Daoy (cell line): ENCODE data around the gene SRRM3. TPM values are rescaled to one million over a fixed set of nuclear protein-coding genes. Genes with fewer than 3 reads are reported as not detected.
"Not testable (repeated sequence)": the region's sequence is repeated elsewhere in the genome, so short reads cannot be mapped to it uniquely, and the experiment has no call there.

Source experiments
- DNase-seq: peaks from one replicate; pipeline ENCODE4 v3.0.0-alpha.2; 2015; ENCODE audit warnings: low read depth
- total RNA-seq: library from RNA; depleted of rRNA; stranded (reverse); fragments of >200 nt; shearing (Covaris generic); gene quantifications from 2 replicates; pipeline ENCODE4 v1.2.3, GENCODE V29; 2014

SRRM3 gene
- total RNA-seq, 1 experiment from 2014 or later = 0.29 TPM

DNA sequence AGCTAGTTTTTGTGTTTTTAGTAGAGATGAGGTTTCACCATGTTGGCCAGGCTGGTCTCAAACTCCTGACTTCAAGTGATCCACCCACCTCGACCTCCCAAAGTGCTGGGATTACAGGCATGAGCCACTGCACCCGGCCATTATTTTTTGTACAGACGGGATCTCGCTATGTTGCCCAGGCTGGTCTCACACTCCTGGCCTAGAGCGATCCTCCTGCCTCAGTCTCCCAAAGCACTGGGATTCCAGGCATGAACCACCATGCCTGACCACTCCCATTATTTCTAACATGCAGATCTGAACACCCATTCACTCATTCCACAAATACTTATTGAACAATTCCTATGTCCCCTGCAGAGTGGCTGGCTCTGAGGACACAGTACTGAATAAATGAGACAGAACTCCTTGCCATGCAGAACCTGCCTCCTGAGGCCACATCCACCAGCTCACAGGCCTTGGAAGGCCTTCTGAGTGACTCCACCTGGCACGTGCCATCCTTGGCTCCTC, 89.2 kb downstream of the SRRM3 start:
- DNase-seq = not testable (repeated sequence)

DNA sequence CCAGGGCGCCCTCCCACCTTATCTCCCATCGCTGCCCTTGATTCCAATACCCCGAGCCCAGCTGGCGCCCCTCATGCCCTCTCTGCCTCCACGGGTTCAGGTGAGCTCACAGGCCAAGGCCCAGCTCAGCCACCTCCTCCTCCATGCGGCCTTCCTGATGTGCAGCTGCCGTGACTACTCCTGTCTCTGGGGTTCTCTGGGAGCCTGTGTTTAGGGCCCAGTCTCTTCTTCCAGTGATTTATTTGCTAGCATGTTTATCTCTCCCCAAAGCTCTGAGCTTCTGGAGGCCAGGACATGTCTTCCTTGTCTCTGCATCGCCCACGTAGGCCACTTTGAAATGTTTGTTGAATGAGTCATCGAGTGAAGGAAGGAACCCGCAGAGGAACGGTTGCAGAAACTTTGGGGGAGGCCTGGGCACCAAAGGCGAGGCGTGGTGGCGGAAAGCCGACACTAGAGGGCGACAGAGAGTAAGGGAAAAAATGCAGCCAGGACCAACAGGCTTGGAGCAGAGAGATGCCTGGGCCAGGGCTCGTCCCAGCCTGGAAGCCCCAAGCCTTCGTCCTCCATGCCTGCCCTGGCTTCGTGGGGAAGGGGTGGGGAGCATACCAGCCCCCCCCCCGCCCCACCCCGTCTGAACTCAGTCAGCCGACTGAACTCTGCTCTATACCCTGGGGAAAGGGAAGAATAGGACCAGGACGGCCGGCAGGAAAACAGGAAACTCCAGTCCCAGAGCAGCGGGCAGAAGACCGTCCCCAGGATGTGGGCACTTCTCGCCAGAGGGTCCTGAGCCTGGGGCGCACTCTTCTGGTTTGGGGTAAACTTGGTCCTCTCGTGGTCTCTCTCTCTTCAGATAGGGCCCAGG, 89.9 kb downstream of the SRRM3 start:
- DNase-seq = peak; percentile 97

DNA sequence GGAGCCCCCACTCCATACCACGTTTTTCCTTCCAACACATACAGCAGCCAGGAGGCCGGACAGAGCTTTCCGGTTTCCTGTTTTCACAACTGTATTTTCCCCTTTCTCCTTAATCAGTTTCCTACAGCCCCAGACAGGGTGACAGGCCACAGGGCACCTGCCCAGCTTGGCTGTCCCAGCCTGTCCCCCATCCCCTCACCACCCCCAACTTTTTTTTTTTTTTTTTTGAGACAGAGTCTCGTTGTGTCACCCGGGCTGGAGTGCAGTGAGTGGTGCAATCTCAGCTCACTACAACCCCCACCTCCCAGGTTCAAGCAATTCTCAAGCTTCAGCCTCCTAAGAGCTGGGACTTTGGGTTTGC, 90.5 kb downstream of the SRRM3 start:
- no peak for DNase-seq

DNA sequence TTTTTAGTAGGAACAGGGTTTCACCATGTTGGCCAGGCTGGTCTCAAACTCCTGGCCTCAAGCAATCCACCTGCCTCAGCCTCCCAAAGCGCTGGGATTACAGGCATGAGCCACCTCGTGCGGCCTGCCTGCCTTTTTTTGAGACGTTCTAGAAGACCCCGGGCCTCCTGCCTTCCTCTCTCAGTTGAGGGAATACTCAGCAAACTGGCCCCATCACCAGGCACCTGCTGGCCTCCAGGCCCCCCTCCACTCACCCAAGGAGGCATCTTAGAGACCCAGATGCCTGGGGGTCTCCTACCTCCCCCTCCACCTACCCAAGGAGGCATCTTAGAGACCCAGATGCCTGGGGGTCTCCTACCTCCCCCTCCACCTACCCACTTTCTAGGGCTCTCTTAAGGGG, 91.2 kb downstream of the SRRM3 start:
- not testable (repeated sequence) for DNase-seq

DNA sequence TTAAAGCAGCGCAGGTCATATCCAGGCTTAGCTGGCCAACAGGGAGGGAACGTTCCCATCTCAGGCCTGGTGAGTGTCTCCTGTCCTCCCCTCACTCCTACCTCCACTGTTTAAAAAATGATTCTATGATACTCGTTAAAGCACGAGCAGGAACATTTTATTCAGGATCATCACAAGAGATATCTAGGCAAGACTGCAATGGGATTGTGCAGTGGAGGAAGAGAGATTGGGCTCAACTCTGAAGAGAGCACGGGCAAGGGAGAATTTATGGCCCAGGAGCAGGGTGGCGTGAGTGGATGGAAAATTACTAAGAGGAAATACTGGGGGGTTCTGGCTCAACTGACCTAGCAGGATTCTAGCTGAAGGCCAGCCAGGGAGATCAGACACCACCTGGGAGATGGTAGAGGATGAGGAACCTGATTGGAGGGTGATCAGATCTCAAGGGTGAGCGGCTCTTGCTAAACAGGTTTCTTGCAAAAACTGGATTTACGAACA, 91.8 kb downstream of the SRRM3 start:
- DNase-seq = no peak

DNA sequence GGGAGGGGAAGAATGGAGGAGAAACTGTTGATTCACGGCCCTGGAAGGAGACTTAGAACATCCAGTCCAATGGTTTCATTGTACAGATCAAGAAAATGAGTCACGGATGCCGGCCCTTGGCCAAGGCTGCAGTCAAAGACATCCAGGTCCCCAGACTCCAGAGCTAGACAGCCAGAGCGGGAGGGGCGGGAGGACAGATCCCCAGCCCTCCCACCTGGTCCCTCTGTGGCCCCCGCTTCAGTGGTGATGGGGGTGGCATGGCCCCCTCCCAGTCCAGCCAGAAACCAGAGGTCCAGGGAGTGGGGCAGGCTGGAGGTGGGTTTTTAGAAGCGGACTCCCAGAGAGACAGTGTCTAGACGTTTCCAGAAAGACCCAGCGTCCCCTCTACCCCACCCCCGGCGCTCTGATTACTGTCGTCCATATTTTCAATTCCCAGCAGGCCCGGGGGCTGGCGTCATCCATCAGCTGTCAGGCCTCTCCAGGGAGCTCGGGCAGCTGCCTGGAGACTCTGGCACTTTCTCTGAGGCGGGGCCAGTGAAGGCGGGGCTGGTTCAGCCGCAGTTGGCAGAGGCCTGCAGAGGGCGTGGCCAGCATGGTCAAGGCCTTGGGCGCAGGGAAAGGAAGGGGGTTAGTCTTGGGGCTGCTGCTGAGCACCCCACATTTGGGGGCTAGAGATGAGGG, 92.8 kb downstream of the SRRM3 start:
- peak; percentile 95 for DNase-seq

DNA sequence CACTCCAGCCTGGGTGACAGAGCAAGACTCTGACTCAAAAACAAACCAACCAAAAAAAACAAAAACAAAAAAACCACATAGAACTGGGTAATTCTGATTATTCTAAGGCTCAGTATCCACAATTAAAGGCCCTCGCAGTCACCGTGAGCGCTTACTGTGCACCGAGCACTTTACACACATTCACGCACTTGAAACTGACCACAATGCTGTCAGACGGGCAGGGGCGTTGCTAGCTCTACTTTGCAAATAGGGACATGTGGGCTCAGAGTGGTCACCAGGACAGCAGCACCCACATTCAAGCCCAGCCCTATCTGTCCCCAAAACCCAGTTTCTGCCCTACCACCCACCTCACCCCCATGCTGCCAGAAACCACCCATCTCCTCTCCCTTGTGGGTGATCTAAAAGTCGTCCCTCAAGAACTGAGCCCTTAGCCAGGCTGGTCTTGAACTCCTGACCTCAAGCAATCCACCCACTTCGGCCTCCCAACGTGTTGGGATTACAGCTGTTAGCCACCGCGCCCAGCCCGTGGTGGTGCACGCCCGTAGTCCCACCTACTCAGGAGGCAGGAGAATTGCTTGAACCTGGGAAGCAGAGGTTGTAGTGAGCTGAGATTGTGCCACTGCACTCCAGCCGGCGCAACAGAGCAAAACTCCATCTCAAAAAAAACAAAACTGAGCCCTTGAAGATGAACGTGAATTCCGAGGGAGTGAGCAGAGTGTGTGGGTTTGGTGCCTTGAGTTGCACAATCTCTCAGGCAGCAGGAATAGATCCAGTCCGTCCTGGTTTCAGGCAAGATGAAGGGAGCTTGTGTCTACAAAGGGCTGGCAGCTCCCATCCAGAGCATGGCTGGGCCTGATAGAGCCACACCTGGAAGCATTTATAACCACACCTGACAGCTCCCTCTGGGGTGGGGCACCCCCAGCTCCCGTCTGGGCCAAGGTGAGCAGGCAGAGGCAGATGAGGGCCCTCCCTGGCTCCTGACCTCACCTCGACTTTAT, 95.3 kb downstream of the SRRM3 start:
- DNase-seq = peak; percentile 42

DNA sequence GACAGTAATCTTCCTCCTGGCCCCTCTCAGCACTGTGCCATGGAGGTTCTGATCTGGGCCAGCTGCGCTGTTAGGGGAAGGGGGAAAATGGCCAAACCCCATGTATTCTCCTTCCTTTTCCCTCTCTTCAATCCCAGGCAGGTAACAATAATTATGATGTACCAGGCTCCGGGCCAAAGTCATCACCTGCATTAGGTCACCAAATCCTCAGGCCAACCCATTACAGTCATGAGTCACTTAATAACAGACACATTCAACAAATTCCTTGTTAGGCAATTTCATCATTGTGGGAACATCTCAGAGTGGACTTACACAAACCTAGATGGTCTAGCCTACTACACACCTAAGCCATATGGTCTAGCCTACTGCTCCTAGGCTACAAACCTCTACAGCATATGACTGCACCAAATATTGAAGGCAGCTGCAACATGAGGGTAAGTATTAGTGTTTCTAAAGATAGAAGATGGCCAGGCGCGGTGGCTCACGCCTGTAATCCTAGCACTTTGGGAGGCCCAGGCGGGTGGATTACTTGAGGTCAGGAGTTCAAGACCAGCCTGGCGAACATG, 98.6 kb downstream of the SRRM3 start:
- DNase-seq = peak; percentile 62

DNA sequence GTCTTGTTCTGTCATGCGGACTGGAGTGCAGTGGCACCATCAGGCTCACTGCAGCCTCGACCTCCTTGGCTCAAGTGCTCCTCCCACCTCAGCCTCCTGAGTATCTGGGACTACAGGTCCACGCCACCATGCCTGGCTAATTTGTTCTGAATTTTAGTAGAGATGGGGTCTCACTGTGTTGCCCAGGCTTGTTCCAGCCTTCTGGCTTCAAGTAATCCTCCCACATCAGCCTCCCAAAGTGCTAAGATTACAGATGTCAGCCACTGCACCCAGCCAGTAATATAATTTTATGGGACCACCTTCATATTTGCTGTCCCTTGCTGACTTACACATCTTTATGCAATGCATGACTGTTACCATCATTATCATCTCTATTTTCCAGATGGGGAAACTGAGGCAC, 99.3 kb downstream of the SRRM3 start:
- DNase-seq = no peak

DNA sequence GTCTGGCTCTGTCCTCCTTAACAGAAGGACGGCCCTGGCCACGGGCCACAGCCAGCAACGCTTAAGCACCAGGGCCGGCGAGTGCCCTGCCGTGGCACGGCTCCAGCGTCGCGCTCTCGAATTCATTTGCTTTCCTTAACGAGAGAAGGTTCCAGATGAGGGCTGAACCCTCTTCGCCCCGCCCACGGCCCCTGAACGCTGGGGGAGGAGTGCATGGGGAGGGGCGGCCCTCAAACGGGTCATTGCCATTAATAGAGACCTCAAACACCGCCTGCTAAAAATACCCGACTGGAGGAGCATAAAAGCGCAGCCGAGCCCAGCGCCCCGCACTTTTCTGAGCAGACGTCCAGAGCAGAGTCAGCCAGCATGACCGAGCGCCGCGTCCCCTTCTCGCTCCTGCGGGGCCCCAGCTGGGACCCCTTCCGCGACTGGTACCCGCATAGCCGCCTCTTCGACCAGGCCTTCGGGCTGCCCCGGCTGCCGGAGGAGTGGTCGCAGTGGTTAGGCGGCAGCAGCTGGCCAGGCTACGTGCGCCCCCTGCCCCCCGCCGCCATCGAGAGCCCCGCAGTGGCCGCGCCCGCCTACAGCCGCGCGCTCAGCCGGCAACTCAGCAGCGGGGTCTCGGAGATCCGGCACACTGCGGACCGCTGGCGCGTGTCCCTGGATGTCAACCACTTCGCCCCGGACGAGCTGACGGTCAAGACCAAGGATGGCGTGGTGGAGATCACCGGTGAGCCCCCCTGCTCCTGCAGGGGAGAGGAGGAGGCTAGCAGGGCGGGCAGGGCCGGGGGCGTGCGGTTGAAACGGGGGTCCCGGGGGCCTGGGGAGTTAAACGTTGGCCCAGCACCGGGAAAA, 100.9 kb downstream of the SRRM3 start, which contains the start of gene HSPB1:
Gene HSPB1 (plus strand): TSS at position 327 of the 855 bp plus-strand sequence. CDS start 40 bp downstream, at position 367.
- DNase-seq = peak; percentile 86

DNA sequence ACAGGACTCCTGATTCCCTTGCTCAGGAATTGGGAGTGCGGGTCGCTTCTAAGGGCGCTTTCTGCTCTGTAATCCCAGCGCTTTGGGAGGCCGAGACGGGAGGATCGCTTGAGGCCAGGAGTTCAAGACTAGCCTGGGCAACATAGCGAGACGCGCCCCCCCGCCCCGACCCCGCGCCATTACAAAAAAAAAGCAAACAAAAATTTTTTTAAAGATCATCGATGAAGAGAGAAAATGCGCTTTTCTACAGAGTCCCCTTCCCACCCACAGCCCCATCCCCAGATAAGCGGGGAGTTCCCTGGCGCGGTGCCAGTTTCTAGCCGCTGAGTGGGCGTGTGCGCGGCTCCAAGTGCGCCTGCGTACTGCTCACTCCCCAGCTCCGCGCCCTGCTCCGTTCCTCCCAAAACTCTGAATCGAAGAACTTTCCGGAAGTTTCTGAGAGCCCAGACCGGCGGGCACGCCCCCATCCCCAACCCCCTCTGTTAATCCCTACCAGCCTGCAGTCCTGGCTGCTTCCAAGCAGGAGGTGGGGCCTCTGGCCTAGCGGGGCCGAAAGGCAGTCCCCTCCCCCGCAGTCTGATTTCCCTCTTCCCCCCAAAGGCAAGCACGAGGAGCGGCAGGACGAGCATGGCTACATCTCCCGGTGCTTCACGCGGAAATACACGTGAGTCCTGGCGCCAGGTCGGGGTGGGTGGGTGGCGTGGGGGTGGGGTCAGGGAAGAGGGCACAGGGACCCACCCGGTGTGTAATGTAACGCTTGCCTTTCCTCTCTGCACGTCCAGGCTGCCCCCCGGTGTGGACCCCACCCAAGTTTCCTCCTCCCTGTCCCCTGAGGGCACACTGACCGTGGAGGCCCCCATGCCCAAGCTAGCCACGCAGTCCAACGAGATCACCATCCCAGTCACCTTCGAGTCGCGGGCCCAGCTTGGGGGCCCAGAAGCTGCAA, 101.8 kb downstream of the SRRM3 start:
- DNase-seq = peak; percentile 92

DNA sequence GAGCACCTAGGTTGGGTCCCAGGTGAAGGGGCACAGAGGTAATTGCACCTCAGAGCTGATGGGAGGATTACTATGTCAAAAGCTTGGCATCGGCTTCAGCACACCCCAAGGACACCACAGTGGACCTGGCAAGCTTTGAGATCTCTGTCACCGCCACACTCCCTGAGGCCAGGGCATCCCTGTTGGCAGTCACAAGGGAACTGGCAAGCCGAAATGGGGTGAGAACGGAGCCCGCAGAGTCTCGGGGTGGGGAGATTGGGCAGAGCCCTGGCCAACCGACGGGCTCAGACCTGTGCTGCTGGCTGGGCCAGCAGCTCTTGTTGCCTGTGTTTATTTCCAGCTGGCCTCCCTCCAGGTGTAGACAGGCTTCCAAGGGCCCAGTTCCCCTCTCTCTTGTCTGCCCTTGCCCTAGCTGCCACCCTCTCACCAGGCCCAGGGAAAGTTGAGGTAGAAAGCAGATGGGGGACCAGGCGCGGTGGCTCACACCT, 103.2 kb downstream of the SRRM3 start:
- no peak for DNase-seq

DNA sequence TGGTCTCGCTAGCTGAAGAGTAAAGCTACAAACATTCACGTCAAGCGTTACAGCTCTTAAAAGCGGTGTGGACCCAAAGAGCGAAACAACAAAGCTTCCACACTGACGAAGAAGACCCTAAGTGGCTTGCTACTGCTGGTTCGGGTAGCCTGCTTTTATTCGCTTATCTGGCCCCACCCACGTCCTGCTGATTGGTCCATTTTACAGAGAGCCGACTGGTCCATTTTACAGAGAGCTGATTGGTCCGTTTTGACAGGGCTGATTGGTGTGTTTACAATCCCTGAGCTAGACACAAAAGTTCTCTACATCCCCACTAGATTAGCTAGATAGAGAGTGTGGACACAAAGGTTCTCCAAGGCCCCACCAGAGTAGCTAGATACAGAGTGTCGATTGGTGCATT, 107.2 kb downstream of the SRRM3 start:
- not testable (repeated sequence) for DNase-seq

DNA sequence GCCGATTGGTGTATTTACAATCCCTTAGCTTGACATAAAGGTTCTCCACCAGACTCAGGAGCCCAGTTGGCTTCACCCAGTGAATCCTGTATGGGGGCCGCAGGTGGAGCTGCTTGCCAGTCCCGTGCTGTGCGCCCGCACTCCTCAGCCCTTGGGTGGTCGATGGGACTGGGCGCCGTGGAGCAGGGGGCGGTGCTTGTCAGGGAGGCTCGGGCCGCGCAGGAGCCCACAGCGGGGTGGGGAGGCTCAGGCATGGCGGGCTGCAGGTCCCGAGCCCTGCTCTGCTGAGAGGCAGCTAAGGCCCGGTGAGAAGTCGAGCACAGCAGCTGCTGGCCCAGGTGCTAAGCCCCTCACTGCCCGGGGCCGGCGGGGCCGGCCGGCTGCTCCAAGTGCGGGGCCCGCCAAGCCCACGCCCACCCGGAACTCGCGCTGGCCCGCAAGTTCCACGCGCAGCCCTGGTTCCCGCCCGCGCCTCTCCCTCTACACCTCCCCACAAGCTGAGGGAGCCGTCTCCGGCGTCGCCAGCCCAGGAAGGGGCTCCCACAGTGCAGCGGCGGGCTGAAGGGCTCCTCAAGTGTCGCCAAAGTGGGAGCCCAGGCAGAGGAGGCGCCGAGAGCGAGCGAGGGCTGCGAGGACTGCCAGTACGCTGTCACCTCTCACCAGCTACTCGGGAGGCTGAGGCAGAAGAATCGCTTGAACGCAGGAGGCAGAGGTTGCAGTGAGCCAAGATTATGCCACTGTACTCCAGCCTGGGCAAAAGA, 107.8 kb downstream of the SRRM3 start:
- DNase-seq = not testable (repeated sequence)

DNA sequence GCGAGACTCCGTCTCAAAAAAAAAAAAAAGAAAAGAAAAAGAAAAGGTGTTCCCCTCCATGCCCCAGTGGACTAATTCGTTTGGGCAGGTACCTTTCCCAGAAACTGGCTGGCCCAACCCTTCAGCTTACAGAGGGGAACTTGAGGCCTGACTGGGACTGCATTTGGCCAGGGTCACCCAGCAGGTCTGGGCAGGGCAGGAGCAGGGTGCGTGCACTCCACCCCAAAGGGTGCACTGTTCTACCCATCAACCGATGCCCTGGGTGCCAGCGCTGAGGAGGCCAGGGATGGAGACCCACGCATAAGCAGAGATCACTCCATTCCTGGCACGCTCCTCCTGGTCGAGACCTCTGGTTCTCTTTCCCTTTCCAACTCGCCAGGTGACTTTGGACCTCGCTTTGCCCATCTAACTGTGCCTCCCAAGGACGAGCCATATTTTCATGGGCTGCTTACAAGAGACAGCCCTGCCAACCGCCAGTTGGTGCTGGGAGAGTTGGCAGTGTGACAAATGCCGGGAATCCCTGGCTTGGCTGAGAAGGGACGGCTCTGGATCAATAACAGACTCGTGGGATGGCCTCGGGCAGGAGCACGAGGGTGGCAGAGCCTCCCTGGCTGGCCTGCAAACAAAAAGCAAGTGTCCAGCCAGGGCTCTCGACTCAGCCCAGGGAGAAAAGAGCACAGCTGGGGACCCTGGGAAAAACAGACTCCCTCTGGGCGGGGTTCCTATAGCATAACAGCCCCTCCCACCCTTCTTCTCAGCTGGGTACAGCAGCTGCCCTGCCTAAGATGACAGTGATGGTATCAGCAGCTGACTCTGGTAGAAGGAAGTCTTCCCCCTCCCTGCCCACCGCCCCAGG, 108.6 kb downstream of the SRRM3 start:
- DNase-seq = no peak

DNA sequence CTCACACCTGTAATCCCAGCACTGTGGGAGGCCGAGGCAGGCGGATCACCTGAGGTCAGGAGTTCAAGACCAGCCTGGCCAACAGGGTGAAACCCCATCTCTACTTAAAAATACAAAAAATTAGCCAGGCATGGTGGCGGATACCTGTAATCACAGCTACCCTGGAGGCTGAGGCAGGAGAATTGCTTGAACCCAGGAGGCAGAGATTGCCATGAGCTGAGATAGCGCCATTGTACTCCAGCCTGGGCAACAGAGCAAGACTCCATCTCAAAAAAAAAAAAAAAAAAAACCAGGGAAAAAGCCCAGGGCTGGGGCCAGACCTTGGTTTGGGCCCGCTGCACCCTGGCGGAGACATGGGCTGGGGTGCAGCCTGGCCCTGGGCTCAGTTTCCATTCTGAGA, 110.1 kb downstream of the SRRM3 start:
- not testable (repeated sequence) for DNase-seq
